ENCODE measurements around the gene TPCN2. TPM values are rescaled to one million over a fixed set of nuclear protein-coding genes. Genes with fewer than 3 reads are reported as not detected.

Gene TPCN2
- total and polyA plus RNA-seq, 2 donors = 14.0 to 14.4 TPM

- H3K4me1 ChIP-seq (ENCODE audit: insufficient read depth) = no peaks in the 10 kb centered on the region
- WGBS = 84% methylated on average over 10 of the region's 10 CpGs
- DNase-seq (ENCODE audit: extremely low spot score) = no peak
These were observed 118.6 kb downstream of the TPCN2 start for GRCh38 chr11:69167130-69167915.

GRCh38 chr11:69167916-69168691 is 119.4 kb downstream of the TPCN2 start:
- 86% methylated on average over 9 of the region's 9 CpGs for WGBS
- DNase-seq (ENCODE audit: extremely low spot score) = no peak
- no peak overlapping the region for H3K27ac ChIP-seq (ENCODE audit: low read depth)
- no peaks in the 10 kb centered on the region for H3K36me3 ChIP-seq (ENCODE audit: insufficient read depth)
- H3K4me1 ChIP-seq (ENCODE audit: insufficient read depth) = no peaks in the 10 kb centered on the region
- no peak overlapping the region for H3K4me3 ChIP-seq (ENCODE audit: low read depth, low read length)

More at GRCh38 chr11:69167130-69167915, 118.6 kb downstream of the TPCN2 start:
- no peak overlapping the region for H3K4me3 ChIP-seq (ENCODE audit: low read depth, low read length)
- no peaks in the 10 kb centered on the region for H3K36me3 ChIP-seq (ENCODE audit: insufficient read depth)
- no peak overlapping the region for H3K27ac ChIP-seq (ENCODE audit: low read depth)

GRCh38 chr11:69169479-69169878 is 120.7 kb downstream of the TPCN2 start:
- Histone ChIP-seq H3K4me1 (ENCODE audit: insufficient read depth) (no peaks in the 10 kb centered on the region), H3K36me3 (ENCODE audit: insufficient read depth) (no peaks in the 10 kb centered on the region)

GRCh38 chr11:69170704-69171103 is 122.0 kb downstream of the TPCN2 start:
- Histone ChIP-seq H3K4me1 (ENCODE audit: insufficient read depth) (no peaks in the 10 kb centered on the region), H3K36me3 (ENCODE audit: insufficient read depth) (no peaks in the 10 kb centered on the region), H3K27ac (ENCODE audit: low read depth) (no peak overlapping the region), H3K4me3 (ENCODE audit: low read depth, low read length) (no peak overlapping the region)
- 72% methylated on average over 6 of the region's 6 CpGs for WGBS
- no peak for DNase-seq (ENCODE audit: extremely low spot score)

More at GRCh38 chr11:69169479-69169878, 120.7 kb downstream of the TPCN2 start:
- H3K4me3 ChIP-seq (ENCODE audit: low read depth, low read length) = no peak overlapping the region
- no peak overlapping the region for H3K27ac ChIP-seq (ENCODE audit: low read depth)
- WGBS = 96% methylated on average over 3 of the region's 3 CpGs
- DNase-seq (ENCODE audit: extremely low spot score) = no peak

DNA sequence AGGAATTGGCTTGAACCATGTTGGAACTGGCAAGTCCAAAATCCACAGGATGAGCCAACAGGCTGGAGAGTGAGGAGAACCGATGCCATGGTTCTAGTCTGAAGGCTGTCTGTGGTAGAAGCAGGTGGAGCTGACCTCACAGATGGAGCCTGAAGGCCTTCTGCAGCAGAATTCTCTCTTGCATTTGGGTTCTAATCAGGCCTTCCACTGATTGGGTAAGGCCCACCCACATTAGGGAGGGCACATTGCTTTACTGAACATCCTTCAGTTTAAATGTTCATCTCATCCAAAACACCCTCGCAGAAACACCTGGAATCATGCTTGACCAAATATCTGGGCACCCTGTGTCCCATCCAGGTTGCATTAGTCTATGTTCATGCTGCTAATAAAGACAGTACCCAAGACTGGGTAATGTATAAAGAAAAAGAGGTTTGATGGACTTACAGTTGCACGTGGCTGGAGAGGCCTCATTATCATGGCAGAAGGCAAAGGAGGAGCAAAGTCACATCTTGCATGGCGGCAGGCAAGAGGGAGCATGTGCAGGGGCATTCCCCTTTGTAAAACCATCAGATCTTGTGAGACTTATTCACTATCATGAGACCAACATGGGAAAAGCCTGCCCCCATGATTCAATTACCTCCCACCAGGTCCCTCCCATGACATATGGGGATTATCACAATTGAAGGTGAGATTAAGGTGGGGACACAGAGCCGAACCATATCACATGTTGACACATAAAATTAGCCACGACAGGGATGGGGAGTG is 122.9 kb downstream of the TPCN2 start:
- Histone ChIP-seq H3K36me3 (ENCODE audit: insufficient read depth) (no peaks in the 10 kb centered on the region), H3K27ac (ENCODE audit: low read depth) (no peak overlapping the region), H3K4me3 (ENCODE audit: low read depth, low read length) (no peak overlapping the region), H3K4me1 (ENCODE audit: insufficient read depth) (no peaks in the 10 kb centered on the region)
- DNase-seq (ENCODE audit: extremely low spot score) = no peak
- WGBS = 86% methylated on average over 6 of the region's 6 CpGs

DNA sequence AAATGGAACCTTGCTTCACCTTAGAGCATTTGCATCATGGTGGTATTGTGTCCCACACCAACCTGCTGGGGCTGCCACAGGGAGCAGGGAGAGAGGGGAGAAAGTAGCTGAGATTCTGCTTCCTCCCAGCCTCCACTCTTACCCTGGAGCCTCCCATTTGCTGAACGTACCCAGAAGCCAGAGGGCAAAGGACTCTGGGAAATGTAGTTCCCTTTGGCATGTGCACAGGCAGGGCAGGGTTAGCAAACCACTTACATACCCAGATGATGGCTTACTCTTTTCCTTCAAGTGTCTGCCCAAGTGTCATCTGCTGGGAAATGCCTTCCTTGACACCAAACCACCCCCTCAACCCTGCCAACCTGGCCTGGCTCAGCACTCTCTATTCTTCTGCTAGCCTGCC is 123.9 kb downstream of the TPCN2 start:
- no peak overlapping the region for H3K27ac ChIP-seq (ENCODE audit: low read depth)
- WGBS = 10% methylated on average over 1 of the region's 1 CpG
- no peaks in the 10 kb centered on the region for H3K4me1 ChIP-seq (ENCODE audit: insufficient read depth)
- H3K36me3 ChIP-seq (ENCODE audit: insufficient read depth) = no peaks in the 10 kb centered on the region
- DNase-seq (ENCODE audit: extremely low spot score) = no peak
- H3K4me3 ChIP-seq (ENCODE audit: low read depth, low read length) = no peak overlapping the region

GRCh38 chr11:69173331-69173730 is 124.6 kb downstream of the TPCN2 start:
- Histone ChIP-seq H3K36me3 (ENCODE audit: insufficient read depth) (no peaks in the 10 kb centered on the region), H3K4me1 (ENCODE audit: insufficient read depth) (no peaks in the 10 kb centered on the region), H3K4me3 (ENCODE audit: low read depth, low read length) (no peak overlapping the region), H3K27ac (ENCODE audit: low read depth) (no peak overlapping the region)
- DNase-seq (ENCODE audit: extremely low spot score) = no peak
- WGBS = 95% methylated on average over 3 of the region's 3 CpGs

DNA sequence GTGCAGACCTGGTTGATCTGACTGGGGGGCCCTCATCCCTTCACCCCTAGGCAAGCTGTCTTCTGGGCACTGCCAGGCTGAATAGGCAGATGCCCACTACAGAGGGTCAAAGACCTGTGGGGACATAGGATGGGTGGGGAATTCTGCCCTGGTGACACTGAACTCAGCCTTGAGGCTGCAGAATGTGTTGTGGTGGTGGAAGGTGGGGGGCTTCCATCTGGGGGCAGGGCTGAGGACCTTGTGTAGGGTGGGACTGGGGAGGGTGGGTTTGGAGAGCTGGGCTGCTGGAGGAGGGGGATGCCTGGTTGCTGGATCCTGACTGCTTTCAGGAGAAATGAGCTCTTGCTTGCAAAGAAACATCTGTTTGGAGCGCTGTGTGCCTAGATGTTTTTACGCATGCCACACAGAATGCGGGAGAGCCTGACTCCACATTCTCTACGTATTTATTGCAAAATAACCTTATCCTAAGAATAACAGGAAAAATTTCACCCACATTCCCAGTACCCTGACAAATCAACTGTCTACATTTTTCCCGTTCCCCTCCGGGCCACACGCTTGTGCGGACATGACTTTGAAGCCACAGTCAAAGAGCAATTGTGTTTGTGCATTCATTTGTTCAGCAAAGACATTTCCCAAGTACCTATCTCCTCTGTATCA is 125.3 kb downstream of the TPCN2 start:
- no peak for DNase-seq (ENCODE audit: extremely low spot score)
- no peaks in the 10 kb centered on the region for H3K36me3 ChIP-seq (ENCODE audit: insufficient read depth)
- no peak overlapping the region for H3K4me3 ChIP-seq (ENCODE audit: low read depth, low read length)
- H3K27ac ChIP-seq (ENCODE audit: low read depth) = no peak overlapping the region
- 84% methylated on average over 8 of the region's 8 CpGs for WGBS
- H3K4me1 ChIP-seq (ENCODE audit: insufficient read depth) = no peaks in the 10 kb centered on the region

DNA sequence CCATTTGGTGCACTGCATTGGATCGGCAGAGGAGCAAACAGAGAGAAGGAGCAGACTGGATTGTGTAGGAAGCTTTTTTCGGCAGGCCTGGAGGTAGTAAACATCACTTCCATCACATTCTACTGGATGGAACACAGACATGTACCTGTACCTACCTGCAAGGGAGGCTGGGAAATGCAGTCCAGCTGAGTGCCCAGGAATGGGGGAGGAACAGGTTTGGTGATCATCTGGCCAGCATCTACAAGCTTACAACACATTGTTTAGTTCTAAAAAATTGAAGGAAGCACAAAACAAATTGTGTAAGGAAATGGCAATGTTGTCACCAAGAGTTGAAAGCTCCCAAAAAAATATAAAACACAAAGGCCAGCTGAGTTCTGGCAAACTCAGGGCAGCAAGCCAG is 126.1 kb downstream of the TPCN2 start:
- H3K27ac ChIP-seq (ENCODE audit: low read depth) = no peak overlapping the region
- no peaks in the 10 kb centered on the region for H3K36me3 ChIP-seq (ENCODE audit: insufficient read depth)
- no peak overlapping the region for H3K4me3 ChIP-seq (ENCODE audit: low read depth, low read length)
- 94% methylated on average over 2 of the region's 2 CpGs for WGBS
- H3K4me1 ChIP-seq (ENCODE audit: insufficient read depth) = no peaks in the 10 kb centered on the region
- DNase-seq (ENCODE audit: extremely low spot score) = no peak

DNA sequence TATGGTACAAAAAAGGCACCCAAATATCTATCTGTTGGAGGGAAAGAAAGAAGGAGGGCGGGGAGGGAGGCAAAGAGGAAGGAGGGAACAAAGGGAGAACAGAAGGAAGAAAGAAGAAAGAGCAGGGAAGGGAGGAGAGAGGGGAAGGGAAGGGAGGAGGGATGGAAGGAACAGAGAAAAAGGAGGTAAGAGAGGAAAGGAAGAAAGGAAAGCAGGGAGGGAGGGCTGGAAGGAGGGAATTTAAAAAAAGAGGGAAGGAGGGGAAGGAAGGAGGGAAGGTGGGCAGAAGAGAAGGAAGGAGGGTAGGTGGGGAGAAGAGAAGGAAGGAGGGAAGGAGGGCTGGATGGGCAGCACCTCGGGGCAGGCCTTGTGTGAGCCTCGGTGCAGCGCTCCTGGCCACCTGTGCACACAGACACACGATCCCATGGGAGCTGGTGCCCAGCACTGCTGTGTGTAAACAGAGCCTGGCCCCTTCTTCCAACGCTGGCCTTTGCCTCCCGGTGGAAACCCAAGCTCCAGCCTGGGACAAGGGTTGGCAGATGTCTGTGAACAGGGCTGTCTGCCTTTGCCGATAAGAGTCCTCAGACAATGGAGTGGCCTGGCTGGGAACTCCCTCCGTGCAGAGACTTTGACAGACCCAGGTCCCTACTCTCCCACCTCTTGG is 130.2 kb downstream of the TPCN2 start:
- no peak for DNase-seq (ENCODE audit: extremely low spot score)
- WGBS = 81% methylated on average over 9 of the region's 9 CpGs
- no peak overlapping the region for H3K4me3 ChIP-seq (ENCODE audit: low read depth, low read length)
- no peaks in the 10 kb centered on the region for H3K4me1 ChIP-seq (ENCODE audit: insufficient read depth)
- H3K27ac ChIP-seq (ENCODE audit: low read depth) = no peak overlapping the region
- no peaks in the 10 kb centered on the region for H3K36me3 ChIP-seq (ENCODE audit: insufficient read depth)

DNA sequence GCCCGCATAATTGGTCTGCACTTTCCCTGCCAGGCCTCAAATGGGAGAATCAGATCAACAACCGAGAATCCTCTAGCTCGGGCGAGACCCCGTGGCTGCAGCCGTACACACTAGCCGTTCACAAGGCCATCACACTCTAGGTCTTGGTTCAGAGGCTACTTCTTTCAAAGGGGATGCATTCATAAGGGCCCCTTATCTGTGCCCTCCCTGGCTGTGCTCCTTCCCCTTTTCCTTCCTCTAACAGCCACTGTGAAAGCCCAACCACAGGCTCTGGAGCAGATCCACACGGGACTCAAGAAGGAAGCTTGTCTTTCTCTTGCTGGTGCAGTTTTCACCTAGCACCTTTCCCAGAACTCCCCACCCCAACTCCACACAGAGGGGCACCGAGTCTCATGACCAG is 131.5 kb downstream of the TPCN2 start:
- H3K36me3 ChIP-seq (ENCODE audit: insufficient read depth) = no peaks in the 10 kb centered on the region
- no peak for DNase-seq (ENCODE audit: extremely low spot score)
- no peak overlapping the region for H3K27ac ChIP-seq (ENCODE audit: low read depth)
- no peak overlapping the region for H3K4me3 ChIP-seq (ENCODE audit: low read depth, low read length)
- no peaks in the 10 kb centered on the region for H3K4me1 ChIP-seq (ENCODE audit: insufficient read depth)
- 85% methylated on average over 9 of the region's 9 CpGs for WGBS

DNA sequence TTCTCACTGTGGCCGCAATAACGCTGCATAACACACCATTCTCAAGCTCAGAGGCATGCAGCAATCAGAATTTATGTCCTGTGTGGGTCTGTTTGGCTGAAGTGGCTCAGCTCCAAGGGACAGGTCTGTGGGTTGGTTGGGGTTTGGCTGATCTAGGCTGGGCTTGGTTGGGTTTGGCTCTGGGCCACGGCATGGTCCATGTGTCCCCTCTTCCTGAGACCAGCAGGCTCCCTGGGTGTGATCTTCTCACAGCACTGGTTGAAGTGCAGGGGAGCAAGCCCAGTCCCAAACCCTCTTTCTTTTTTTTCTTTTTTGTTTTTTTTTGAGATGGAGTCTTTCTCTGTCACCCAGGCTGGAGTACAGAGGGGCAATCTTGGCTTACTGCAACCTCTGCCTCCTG is 132.0 kb downstream of the TPCN2 start:
- H3K4me1 ChIP-seq (ENCODE audit: insufficient read depth) = no peaks in the 10 kb centered on the region
- no peaks in the 10 kb centered on the region for H3K36me3 ChIP-seq (ENCODE audit: insufficient read depth)
- 95% methylated on average over 3 of the region's 3 CpGs for WGBS
- H3K27ac ChIP-seq (ENCODE audit: low read depth) = no peak overlapping the region
- H3K4me3 ChIP-seq (ENCODE audit: low read depth, low read length) = no peak overlapping the region
- no peak for DNase-seq (ENCODE audit: extremely low spot score)

DNA sequence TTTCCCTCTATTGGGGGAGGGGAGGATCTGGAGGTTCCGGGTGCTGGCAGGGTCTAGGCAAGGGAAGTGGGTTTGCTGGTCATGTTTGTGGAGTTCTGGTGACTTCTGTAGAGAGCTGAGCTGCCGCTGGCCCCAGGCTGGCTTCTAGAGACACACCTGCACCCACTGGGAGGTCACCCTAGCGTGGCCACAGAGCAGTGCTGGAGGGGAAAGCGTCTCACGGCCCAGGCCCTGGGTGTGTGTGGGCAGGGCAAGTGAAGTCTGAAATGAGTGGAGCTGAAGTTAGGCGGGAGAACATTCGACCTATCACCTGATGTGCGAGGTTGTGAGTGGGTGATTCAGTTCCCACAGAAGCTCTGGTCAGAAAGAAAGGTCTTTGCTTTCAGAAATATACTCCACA is 134.9 kb downstream of the TPCN2 start:
- H3K4me3 ChIP-seq (ENCODE audit: low read depth, low read length) = no peak overlapping the region
- no peaks in the 10 kb centered on the region for H3K36me3 ChIP-seq (ENCODE audit: insufficient read depth)
- DNase-seq (ENCODE audit: extremely low spot score) = no peak
- no peak overlapping the region for H3K27ac ChIP-seq (ENCODE audit: low read depth)
- H3K4me1 ChIP-seq (ENCODE audit: insufficient read depth) = no peaks in the 10 kb centered on the region
- 80% methylated on average over 8 of the region's 8 CpGs for WGBS

All from urinary bladder (tissue), 4 donors.